Measurements from ENCODE around the gene MLF1.
A peak's percentile ranks its signal among the peaks of the same experiment; 100 is the strongest.

The MLF1 gene

GRCh38 chr3:158590223-158590622, 19.2 kb downstream of the MLF1 start:
- no peak for DNase-seq

GRCh38 chr3:158600787-158601186, 29.8 kb downstream of the MLF1 start:
- no peak for DNase-seq

- DNase-seq = no peak
Measured at GRCh38 chr3:158602227-158602626, 31.2 kb downstream of the MLF1 start.

DNA sequence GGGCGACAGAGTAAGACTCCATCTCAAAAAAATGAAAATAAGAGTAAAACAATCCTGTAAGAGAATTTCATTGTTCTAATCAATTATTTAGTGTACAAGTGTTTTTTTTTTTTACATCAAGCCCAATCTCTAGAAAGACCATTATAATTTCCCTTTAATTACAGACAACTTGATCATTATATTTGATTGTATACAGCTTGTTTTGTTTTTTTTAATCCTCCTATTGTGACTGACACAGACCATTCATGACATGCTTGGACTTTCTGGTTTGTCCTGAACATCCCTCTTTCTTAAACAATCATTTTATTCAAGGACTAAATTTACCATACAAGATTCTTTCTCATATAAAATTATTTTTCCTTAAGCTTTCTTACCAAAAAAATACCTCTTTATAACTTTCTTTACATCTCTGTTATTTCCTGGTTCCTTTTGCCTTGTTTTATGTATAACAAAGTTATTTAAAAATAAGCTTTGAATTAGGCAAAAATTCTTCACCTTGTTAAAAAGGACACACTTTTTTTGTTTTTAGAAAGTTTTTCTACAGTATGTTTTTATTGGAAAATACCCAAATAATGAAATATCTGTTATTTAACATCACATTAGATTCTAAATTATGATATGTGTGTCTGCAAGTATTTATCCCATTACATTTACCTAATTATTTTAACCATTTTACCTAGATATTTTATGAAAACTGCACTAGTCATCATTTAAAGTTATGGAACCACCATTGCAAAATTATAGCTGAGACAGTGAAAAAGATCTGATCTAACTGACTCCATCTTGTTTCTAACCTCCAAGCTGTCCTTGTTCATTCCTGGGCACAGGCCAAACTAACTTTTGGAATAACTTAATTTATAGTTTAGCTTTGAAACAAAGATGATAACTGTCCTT, 47.2 kb downstream of the MLF1 start:
- DNase-seq = no peak

GRCh38 chr3:158625881-158626280, 54.9 kb downstream of the MLF1 start:
- DNase-seq = no peak

GRCh38 chr3:158631981-158632380, 61.0 kb downstream of the MLF1 start:
- no peak for DNase-seq

- no peak for DNase-seq
Measured at GRCh38 chr3:158640646-158641045, 69.7 kb downstream of the MLF1 start.

DNA sequence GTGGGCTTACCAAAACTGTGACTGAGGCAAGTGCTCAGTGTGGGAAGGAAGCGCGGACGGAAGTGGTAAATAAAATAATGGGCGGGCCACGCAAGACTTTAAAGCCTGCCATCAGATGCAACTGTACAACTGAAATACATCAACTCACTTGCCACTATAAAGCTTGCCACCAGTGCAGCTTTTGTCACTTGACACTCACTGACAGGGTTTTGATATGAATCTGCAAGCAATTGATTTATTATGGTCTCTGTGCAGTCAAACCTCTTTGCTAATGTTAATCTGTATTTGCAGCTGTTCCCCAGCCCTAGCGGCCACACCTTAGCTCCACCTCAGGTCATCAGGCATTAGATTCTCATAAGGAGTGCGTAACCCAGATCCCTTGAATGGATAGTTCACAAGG, 71.0 kb downstream of the MLF1 start:
- no peak for DNase-seq

DNA sequence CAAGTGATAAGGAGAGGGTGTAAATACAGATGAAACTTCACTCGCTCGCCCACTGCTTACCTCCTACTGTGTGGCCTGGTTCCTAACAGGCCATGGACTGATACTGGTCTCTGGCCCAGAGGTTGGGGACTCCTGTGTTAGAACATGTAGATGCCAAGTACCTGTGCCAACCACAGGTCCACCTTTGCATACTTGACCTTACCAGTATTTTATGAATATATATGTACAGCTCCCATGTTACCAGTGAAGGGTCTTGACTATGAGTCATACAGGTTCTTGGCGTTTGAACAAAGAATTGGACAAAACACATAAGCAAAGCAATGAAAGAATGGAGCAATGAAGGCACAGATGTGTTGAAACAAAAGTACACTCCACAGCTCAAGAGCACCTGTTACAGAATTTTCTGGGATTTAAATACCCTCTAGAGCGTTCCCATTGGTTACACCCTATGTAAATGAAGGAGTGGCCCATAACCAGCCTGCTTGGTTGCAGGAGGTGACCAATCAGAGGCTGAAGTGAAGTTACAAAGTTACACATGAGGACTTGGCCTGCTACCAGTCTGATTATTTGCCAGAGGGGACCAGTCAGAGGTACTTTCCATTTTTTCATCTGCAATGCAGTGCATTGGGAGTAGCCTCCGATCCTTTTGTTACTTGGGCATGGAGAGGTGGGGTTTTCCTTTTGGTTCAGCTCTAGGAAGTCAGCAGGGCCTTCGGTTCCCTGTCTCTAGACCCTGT, 71.6 kb downstream of the MLF1 start:
- DNase-seq = no peak

DNA sequence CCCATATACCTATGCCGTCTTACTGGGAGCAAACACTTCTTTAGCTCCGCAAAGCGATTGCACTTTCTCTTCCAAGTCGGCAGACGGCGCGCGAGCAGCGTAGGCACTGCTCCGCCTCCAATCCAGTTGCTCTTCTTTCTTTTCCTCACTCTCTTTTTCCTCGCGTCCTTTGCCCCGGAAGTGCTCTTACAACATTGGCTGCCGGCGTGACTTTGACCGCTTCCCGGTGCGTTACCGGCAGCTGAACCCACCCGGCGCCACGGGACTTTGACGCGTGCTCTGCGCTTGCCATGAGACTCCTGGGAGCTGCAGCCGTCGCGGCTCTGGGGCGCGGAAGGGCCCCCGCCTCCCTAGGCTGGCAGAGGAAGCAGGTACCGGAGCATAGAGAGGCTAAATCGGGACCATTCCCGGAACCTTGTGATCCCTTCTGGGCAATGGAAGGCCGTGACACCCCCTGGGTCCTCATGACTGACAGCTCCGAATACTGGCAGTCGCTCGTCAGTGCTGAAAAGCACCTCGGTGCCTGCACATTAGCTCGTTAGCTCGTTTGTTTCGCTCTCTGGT, 73.4 kb downstream of the MLF1 start, which contains the start of gene GFM1:
Gene GFM1 (plus strand): TSS at position 183 of the 564 bp plus-strand sequence. CDS start 108 bp downstream, at position 291.
- peak; percentile 99 for DNase-seq

DNA sequence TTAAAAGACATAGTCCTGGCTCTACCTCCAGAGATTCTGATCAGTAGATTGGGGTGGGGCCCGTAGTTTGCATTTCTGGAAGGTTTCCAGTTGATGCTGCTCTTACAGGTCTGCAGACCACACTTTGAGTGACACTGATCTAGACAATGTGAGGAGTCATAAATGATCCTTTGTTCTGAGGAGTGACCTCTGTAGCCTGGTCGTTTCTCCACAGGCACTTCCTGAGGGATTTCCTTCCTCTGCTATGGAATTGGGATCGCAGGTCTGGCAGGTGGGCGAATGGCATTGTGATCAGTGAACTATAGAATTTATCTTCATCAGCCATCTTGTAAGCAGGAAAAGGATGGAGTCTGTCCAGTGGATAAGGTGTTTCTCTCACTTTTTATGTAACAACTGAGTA, 78.8 kb downstream of the MLF1 start:
- DNase-seq = no peak

- DNase-seq = no peak
Measured at GRCh38 chr3:158651192-158651591, 80.2 kb downstream of the MLF1 start.

DNA sequence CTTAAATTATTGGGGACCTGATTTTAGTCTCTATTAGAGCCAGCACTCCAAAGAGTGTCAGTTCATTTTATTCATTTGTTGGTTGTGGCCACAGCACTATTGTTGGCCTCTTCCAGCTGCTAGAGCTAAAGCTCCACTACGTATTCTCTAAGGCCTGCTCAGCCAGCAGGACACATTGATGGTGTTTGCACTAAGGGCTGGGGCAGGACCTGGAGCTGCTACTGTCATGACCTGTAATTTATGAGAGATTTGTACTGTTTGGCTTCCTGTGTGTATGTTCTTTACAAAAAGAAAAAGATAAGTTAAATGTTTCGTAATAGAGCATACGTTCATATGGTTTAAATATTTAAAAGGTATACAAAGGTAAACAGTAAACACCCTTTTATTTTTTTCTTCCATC, 81.5 kb downstream of the MLF1 start:
- DNase-seq = no peak
